ENCODE data around the gene SUMF1. TPM values are rescaled to one million over a fixed set of nuclear protein-coding genes. Genes with fewer than 3 reads are reported as not detected.

The SUMF1 gene
- total RNA-seq, 1 experiment from 2014 or later: 26.6 TPM

GRCh38 chr3:4421121-4421520 is 45.9 kb downstream of the SUMF1 start:
- no peak for DNase-seq (ENCODE audit: low read depth, low spot score)
- POLR2A ChIA-PET: no interaction called here
- Histone ChIP-seq H3K4me1 (ENCODE audit: control insufficient read depth in 1 of 2, insufficient read depth in 2 of 2, low read length in 2 of 2) (no peaks in the 10 kb centered on the region; a peak in 1 of 4 replicates), H3K9me3 (ENCODE audit: control insufficient read depth in 1 of 2, insufficient read depth in 1 of 2, low read depth in 1 of 2, low read length in 2 of 2) (no peaks in the 10 kb centered on the region), H2AFZ (ENCODE audit: low read depth, low read length, poor library complexity, severe bottlenecking) (no peak overlapping the region), H3K36me3 (ENCODE audit: control insufficient read depth in 1 of 2, insufficient read depth in 2 of 2, low read length in 2 of 2) (no peaks in the 10 kb centered on the region), H3K9ac (ENCODE audit: low read length) (no peak overlapping the region), H3K27me3 (ENCODE audit: insufficient read depth, low read length) (no peaks in the 10 kb centered on the region), H3K4me2 (ENCODE audit: low read length) (no peak overlapping the region), H3K79me2 (ENCODE audit: insufficient read depth, low read length) (no peaks in the 10 kb centered on the region), H3K9me2 (ENCODE audit: insufficient read depth) (no peaks in the 10 kb centered on the region), H3K4me3 (replicated peaks in 1 of 2; ENCODE audit: low read depth in 1 of 2, low read length in 2 of 2) (no peak overlapping the region), H4K20me1 (ENCODE audit: insufficient read depth) (no peaks in the 10 kb centered on the region), H3K27ac (ENCODE audit: low read depth, low read length) (no peak overlapping the region)
- intact Hi-C loops (cut with micrococcal nuclease): no loop called here
- no TSS peak for BruUV-seq (replicated peaks)
- TF ChIP-seq TCF7L2 (IDR thresholded peaks at IDR 0.05; ENCODE audit: borderline replicate concordance, extremely low read depth, insufficient read depth, insufficient read length) (no peak), FOSL1 (IDR thresholded peaks at IDR 0.05; ENCODE audit: low read depth) (0 out of 2 replicates have a peak, but pooled peaks have one; percentile 13)
- RAD21 ChIA-PET (ENCODE audit: low non-redundant PET in 1 of 2, low total read pairs in 2 of 2, uncharacterized antibody in 2 of 2, unreplicated experiment in 2 of 2): no interaction called here
- ATAC-seq: no peak
- CTCF ChIA-PET: no interaction called here

GRCh38 chr3:4419920-4420319 is 47.1 kb downstream of the SUMF1 start:
- ATAC-seq: no peak
- intact Hi-C loops (cut with micrococcal nuclease): no loop called here
- RAD21 ChIA-PET (ENCODE audit: low non-redundant PET in 1 of 2, low total read pairs in 2 of 2, uncharacterized antibody in 2 of 2, unreplicated experiment in 2 of 2): no interaction called here

More at GRCh38 chr3:4419920-4420319, 47.1 kb downstream of the SUMF1 start:
- CTCF ChIA-PET: no interaction called here
- POLR2A ChIA-PET: no interaction called here
- H3K4me1 ChIP-seq (ENCODE audit: control insufficient read depth in 1 of 2, insufficient read depth in 2 of 2, low read length in 2 of 2): no peaks in the 10 kb centered on the region; a peak in 1 of 4 replicates
- TF ChIP-seq RAD21 (IDR thresholded peaks at IDR 0.05; ENCODE audit: low read depth) (no peak), EZH2 (IDR thresholded peaks at IDR 0.05) (no peak), ATF3 (IDR thresholded peaks at IDR 0.05) (no peak), CBX3 (IDR thresholded peaks at IDR 0.05; ENCODE audit: low read depth) (no peak), ELF1 (IDR thresholded peaks at IDR 0.05; ENCODE audit: borderline replicate concordance, low read depth) (no peak)
- BruUV-seq (replicated peaks): no TSS peak
- no peaks in the 10 kb centered on the region for H4K20me1 ChIP-seq (ENCODE audit: insufficient read depth)
- no peaks in the 10 kb centered on the region for H3K79me2 ChIP-seq (ENCODE audit: insufficient read depth, low read length)
- no peak overlapping the region for H2AFZ ChIP-seq (ENCODE audit: low read depth, low read length, poor library complexity, severe bottlenecking)
- no peaks in the 10 kb centered on the region for H3K9me3 ChIP-seq (ENCODE audit: control insufficient read depth in 1 of 2, insufficient read depth in 1 of 2, low read depth in 1 of 2, low read length in 2 of 2)
- no peak overlapping the region for H3K27ac ChIP-seq (ENCODE audit: low read depth, low read length)
- H3K27me3 ChIP-seq (ENCODE audit: insufficient read depth, low read length): no peaks in the 10 kb centered on the region
- no peaks in the 10 kb centered on the region for H3K36me3 ChIP-seq (ENCODE audit: control insufficient read depth in 1 of 2, insufficient read depth in 2 of 2, low read length in 2 of 2)
- H3K4me2 ChIP-seq (ENCODE audit: low read length): no peak overlapping the region
- H3K4me3 ChIP-seq (replicated peaks in 1 of 2; ENCODE audit: low read depth in 1 of 2, low read length in 2 of 2): no peak overlapping the region
- H3K9me2 ChIP-seq (ENCODE audit: insufficient read depth): no peaks in the 10 kb centered on the region
- no peak for DNase-seq (ENCODE audit: low read depth, low spot score)
- H3K9ac ChIP-seq (ENCODE audit: low read length): no peak overlapping the region
